Subcutaneous adipose tissue (tissue), 4 donors: Measurements from ENCODE around the gene VPS11. TPM values are rescaled to one million over a fixed set of nuclear protein-coding genes. Genes with fewer than 3 reads are reported as not detected.

Source experiments
- CTCF ChIP-seq: fragments of 450-650 bp; IDR thresholded peaks from one replicate; pipeline ENCODE4 v1.5.1; 2016; ENCODE audit warnings: low read depth, mild to moderate bottlenecking, control low read depth, antibody characterized with exemption, moderate library complexity
- total RNA-seq, 4 donors: library from RNA; depleted of rRNA; stranded (reverse); fragments of >200 nt; gene quantifications; one replicate each; pipeline ENCODE4 v1.1.0, GENCODE V29; 2016

The VPS11 gene
- total RNA-seq, 4 donors from 2014 or later, result 34.8 to 43.4 (median 39.4) TPM

DNA sequence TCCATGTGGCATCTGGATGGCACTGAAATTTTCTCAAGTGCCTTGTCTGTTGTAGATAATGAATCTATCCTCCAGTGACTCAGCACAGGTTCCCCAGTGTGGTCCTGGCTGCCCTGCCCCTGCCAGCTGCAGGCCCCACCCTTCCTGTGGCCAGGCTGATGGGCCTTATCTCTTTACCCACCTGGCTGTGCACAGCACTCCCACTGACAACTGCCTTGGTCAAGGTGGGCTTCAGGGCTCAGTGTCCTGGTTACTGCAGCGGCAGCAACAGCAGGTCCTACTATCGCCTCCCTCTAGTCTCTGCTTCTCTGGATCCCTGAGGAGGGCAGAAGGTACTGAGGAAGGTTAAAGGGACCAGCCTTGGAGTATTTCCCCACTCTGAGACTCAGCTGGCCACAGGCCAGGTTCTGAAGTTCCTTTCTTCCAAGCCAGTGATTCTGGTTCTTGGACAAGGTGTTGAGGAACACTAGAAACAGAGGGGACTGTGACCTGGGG, 20.2 kb downstream of the VPS11 start:
- TF ChIP-seq CTCF, result no peak

DNA sequence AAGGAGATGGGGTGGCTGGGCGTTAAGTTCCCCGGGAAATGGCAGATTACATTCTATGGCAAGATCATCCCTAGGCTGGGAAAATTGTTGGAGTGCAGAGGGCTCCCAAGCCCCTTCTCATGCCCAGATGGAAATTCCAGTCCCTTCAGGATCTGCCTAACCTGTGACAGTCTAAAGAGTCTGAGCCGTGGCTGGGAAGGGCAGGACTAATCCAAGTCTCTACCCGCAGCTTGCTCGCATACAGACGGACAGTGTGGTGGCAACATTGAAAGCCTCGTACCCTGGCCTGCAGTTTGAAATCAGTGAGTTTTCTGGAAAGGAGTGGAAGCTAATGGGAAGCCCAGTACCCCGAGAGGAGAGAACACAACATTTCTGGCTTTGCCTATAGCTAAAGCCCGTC, 20.8 kb downstream of the VPS11 start:
- TF ChIP-seq CTCF, result no peak

DNA sequence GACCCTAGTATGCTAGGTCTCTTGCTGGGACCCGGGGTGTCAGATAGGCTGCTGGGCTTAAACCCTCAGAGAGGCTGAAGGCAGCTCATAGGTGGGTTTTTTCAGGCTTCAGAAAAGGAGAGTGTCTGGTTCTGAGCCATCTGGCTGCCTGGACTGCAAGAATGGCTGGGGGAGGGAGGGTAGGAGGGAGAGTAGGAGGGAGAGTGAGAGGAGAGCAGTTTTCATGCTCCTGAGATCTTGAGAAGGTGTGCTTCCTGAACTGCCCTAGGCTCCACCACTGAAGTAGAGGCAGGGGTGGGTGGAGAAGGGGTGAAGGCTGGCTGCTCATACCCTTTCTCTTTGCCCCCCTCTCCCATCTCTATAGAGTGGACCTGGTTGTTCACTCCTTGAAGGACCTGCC, 21.7 kb downstream of the VPS11 start:
- no peak for TF ChIP-seq CTCF

DNA sequence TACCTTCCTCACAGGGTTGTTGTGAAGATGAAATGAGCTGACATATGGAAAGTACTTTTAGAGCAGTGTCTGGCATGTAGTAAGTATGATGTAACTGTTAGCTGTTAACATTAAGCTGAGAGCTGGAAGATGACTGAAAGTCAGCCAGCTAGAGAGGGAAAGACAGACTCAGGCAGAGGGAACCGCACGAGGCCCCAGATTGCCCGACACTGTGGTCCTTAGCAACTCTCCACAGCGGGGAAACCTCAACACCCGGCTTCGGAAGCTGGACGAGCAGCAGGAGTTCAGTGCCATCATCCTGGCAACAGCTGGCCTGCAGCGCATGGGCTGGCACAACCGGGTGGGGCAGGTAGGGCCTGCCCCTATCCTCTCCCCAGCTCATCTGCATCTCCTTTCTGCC, 23.6 kb downstream of the VPS11 start:
- no peak for TF ChIP-seq CTCF

GRCh38 chr11:119091966-119092879, 24.6 kb downstream of the VPS11 start:
- TF ChIP-seq CTCF, result no peak

- no peak for TF ChIP-seq CTCF
Measured at GRCh38 chr11:119092880-119093842, 25.5 kb downstream of the VPS11 start.
